ENCODE results near the gene DGKD.

GRCh38 chr2:233519787-233520611 is 165.7 kb downstream of the DGKD start:
- TF ChIP-seq, protein P1, sequence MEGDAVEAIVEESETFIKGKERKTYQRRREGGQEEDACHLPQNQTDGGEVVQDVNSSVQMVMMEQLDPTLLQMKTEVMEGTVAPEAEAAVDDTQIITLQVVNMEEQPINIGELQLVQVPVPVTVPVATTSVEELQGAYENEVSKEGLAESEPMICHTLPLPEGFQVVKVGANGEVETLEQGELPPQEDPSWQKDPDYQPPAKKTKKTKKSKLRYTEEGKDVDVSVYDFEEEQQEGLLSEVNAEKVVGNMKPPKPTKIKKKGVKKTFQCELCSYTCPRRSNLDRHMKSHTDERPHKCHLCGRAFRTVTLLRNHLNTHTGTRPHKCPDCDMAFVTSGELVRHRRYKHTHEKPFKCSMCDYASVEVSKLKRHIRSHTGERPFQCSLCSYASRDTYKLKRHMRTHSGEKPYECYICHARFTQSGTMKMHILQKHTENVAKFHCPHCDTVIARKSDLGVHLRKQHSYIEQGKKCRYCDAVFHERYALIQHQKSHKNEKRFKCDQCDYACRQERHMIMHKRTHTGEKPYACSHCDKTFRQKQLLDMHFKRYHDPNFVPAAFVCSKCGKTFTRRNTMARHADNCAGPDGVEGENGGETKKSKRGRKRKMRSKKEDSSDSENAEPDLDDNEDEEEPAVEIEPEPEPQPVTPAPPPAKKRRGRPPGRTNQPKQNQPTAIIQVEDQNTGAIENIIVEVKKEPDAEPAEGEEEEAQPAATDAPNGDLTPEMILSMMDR (conservative IDR thresholded peaks at IDR 0.05 in 1 of 2, IDR thresholded peaks at IDR 0.05 in 1 of 2; ENCODE audit: low read depth in 1 of 2, low read length in 2 of 2) = no peak
- no peak for TF ChIP-seq EZH2 (IDR thresholded peaks at IDR 0.05; ENCODE audit: low read length, missing control alignments)

All from fibroblast of lung (primary cell).